Measurements from ENCODE around the gene CADPS.

CADPS gene

DNA sequence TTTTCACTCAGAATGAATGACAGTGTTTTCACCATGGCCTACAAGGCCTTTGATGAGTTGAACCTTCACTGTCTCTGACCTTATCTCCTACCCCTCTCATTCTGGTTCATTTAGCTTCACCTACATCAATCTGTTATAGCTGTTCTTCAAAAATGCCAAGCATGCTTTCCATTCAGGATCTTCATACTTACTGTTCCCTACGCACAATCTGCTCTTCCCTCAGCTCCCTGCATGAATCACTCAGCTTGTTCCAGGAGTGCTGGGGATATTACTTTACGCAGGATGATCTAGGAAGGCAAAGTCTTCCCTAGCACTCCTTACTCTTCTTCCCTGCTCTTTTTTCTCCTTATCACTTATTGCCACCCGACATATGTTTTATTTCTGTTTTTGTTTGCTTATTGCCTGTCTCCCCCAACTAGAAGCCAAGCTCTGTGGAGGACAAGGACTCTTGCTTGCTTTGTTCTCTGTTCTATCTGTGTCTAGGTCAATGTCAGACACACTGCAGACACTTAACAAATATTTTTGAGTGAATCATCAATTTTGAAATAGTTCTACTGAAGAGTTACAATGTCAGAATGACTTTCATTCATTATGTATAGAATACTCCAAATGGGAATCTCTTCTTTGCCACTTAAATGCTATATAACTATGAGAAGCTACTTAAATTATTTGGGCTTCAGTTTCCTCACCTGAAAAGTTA, 263.5 kb downstream of the CADPS start:
- H2AFZ ChIP-seq (ENCODE audit: low read depth, low read length), result no peak overlapping the region
- no peaks in the 10 kb centered on the region for H3K36me3 ChIP-seq (ENCODE audit: insufficient read depth, low read length)
- no peaks in the 10 kb centered on the region for H3K4me1 ChIP-seq (ENCODE audit: insufficient read depth, low read length)
- H3K27me3 ChIP-seq (ENCODE audit: insufficient read depth, low read length), result no peaks in the 10 kb centered on the region
- no peaks in the 10 kb centered on the region for H3K9me3 ChIP-seq (ENCODE audit: low read length)
- H3K4me3 ChIP-seq (ENCODE audit: low read length), result no peak overlapping the region

DNA sequence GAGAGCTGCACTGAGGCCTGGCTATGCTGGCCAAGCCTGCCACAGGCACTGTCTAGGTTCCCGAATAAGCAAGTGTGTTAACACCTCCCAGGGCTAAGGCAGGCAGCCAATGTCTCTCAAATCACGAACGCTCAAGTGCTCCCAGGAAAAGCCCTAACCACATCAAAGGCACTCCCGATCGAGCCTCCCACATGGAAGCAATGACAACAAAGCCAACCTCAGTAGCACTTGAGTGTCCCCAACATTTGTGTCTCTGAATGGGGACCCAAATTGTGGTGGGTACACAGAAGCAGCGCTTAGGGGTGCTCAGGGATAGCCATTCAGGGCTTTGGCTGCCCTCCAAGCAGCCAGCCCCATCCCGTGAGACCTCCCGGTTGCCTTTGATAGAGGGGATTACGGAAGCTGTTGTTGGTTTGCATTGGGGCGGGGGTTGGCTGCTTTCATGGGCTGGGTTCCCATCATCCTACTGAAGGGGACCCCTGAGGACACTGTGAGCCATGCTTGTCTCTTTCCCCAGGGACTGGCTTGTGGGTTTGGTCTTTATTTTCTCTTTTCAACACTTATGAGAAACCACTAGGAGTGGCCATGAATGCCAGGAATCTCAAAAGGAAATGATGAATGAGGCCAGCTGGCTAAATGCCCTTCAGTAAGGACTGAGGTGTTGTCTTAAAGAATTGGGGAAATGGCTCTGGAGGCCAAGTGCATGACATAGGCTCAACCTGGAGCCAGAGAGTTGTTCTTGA, 267.8 kb downstream of the CADPS start:
- H3K27me3 ChIP-seq (ENCODE audit: insufficient read depth, low read length), result no peaks in the 10 kb centered on the region
- H2AFZ ChIP-seq (ENCODE audit: low read depth, low read length), result no peak overlapping the region
- no peaks in the 10 kb centered on the region for H3K9me3 ChIP-seq (ENCODE audit: low read length)
- H3K4me3 ChIP-seq (ENCODE audit: low read length), result no peak overlapping the region
- H3K36me3 ChIP-seq (ENCODE audit: insufficient read depth, low read length), result no peaks in the 10 kb centered on the region
- H3K4me1 ChIP-seq (ENCODE audit: insufficient read depth, low read length), result no peaks in the 10 kb centered on the region

DNA sequence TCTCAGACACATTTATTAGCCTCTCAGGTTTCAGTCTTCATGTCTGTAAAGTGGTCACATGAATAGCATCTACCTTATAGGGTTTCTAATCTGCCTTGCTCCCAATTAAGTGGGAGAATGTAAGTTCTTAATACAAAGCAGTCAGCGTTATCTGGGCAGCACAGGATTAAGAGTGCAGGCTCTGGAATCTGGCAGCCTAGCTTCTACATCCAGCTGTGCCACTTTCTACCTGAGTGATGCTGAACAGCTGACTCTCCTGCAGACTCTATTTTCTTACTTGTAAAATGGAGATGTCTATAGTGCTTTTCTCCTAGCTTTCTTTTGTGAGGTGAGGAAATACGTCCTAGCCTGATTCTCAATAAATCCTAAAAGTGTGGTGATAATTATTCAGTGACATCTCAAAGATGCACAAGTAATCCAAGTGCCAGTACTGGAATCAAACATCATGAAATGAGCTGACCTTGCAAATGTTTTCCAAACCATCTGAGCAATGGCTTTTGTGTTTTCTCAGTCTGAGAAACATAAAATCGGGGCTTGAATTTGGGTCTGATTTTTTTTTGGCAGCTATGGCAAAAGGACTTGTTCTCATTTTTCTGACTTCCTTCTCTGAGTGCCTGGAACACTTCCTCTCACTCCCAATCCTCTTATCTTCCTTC, 269.7 kb downstream of the CADPS start:
- no peak overlapping the region for H3K4me3 ChIP-seq (ENCODE audit: low read length)
- H3K27me3 ChIP-seq (ENCODE audit: insufficient read depth, low read length), result no peaks in the 10 kb centered on the region
- no peaks in the 10 kb centered on the region for H3K9me3 ChIP-seq (ENCODE audit: low read length)
- H2AFZ ChIP-seq (ENCODE audit: low read depth, low read length), result no peak overlapping the region
- no peaks in the 10 kb centered on the region for H3K4me1 ChIP-seq (ENCODE audit: insufficient read depth, low read length)
- H3K36me3 ChIP-seq (ENCODE audit: insufficient read depth, low read length), result no peaks in the 10 kb centered on the region

DNA sequence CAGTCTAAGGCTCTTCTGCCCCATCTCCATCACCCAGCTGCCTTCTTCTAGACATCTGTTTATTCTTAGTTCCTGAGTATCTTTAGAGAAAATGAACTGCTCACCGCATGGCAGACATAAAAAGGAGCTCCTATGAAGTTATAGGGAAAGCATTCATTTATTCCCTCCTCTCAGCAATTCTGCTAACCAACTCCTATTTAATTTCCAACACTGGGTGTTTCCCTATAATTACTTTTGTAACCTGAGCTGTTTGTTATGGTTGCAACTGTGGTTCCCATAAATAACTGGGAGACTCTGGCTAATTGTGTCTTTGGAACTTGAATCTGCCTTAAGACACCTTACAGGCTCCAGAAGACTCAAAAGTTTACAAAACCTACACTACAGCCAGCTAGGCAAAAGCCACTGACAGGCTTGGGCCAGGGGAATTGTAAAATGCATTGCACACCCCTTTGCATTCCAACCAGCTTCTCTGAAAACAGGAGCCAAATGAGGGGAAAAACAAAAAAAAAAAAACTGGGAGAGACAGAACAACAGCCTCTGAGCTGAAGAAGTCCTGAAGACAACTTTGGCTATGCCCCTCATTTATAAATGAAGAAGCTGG, 270.4 kb downstream of the CADPS start:
- Histone ChIP-seq H3K9me3 (ENCODE audit: low read length) (no peaks in the 10 kb centered on the region), H3K4me3 (ENCODE audit: low read length) (no peak overlapping the region), H3K4me1 (ENCODE audit: insufficient read depth, low read length) (no peaks in the 10 kb centered on the region), H3K27me3 (ENCODE audit: insufficient read depth, low read length) (no peaks in the 10 kb centered on the region), H3K36me3 (ENCODE audit: insufficient read depth, low read length) (no peaks in the 10 kb centered on the region), H2AFZ (ENCODE audit: low read depth, low read length) (no peak overlapping the region)

DNA sequence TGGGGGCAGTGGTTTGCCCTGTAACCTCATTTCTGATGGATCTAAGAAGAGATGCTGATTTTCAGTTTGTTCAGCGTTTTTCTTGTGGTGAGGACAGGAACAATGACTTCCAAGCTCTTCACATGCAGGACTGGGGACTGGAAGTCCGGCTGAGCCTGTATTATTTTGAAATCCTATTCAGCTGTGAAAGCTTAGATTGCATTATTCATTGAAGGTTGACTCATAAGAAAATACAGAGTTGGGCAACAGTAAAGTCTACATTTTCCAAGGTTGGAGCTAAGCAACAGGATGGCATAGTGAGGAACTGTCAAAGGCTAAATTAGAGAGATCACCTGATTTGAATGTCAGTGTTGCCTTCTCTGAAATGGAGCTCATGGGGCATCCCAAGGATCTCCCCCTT, 270.9 kb downstream of the CADPS start:
- H3K4me1 ChIP-seq (ENCODE audit: insufficient read depth, low read length), result no peaks in the 10 kb centered on the region
- H2AFZ ChIP-seq (ENCODE audit: low read depth, low read length), result no peak overlapping the region
- H3K27me3 ChIP-seq (ENCODE audit: insufficient read depth, low read length), result no peaks in the 10 kb centered on the region
- no peaks in the 10 kb centered on the region for H3K9me3 ChIP-seq (ENCODE audit: low read length)
- no peak overlapping the region for H3K4me3 ChIP-seq (ENCODE audit: low read length)
- H3K36me3 ChIP-seq (ENCODE audit: insufficient read depth, low read length), result no peaks in the 10 kb centered on the region

DNA sequence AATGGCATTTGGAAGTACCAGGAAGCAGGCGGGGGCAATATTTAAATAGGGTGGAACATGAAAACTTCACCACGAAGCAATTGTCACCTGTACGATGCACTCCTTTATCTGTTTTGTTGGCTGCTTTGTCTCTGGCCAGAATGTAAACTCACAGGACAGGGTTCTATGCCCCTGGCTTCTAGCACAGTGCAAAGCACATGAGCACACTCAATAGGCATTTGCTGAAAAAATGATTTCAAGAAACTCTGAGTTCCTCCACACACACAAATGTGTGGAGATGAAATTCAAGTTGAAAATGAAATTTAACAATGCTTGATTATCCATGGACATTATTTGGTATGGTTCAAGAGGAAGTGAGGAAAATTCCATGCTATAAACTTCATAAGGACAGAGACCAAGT, 272.2 kb downstream of the CADPS start:
- H2AFZ ChIP-seq (ENCODE audit: low read depth, low read length), result no peak overlapping the region
- H3K4me1 ChIP-seq (ENCODE audit: insufficient read depth, low read length), result no peaks in the 10 kb centered on the region
- no peak overlapping the region for H3K4me3 ChIP-seq (ENCODE audit: low read length)
- no peaks in the 10 kb centered on the region for H3K9me3 ChIP-seq (ENCODE audit: low read length)
- H3K36me3 ChIP-seq (ENCODE audit: insufficient read depth, low read length), result no peaks in the 10 kb centered on the region
- no peaks in the 10 kb centered on the region for H3K27me3 ChIP-seq (ENCODE audit: insufficient read depth, low read length)

DNA sequence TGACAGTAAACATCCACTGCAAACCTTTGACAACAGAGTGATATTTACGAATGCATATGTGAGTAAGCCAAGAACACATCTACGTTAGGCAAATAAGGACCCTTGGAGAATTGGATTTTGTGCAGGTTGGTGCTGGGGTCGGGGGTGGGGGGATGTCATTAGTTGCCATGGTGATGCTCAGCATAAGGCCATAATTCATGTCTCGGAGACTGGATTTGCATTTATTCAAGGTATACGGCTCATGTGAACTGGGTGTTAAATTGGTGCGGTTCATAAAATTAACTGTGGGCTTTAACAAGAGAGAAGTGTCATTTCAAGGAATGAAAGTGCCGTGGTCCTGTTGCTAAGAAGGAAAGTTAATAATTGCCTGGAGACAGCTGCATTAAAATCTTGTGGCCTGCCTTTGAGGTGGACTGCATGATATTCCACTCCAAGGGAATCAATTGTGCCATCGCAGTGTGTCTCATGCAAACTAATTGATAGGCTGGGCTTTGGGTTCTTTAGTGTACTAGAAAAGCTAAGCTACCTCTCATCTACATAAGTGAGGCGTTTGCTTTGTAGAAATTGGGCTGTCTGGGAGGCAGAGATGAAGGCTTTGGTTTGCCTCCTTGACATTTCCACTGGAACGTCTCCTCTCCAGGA, 273.0 kb downstream of the CADPS start:
- H3K4me1 ChIP-seq (ENCODE audit: insufficient read depth, low read length), result no peaks in the 10 kb centered on the region
- H3K4me3 ChIP-seq (ENCODE audit: low read length), result no peak overlapping the region
- no peaks in the 10 kb centered on the region for H3K9me3 ChIP-seq (ENCODE audit: low read length)
- no peaks in the 10 kb centered on the region for H3K36me3 ChIP-seq (ENCODE audit: insufficient read depth, low read length)
- no peaks in the 10 kb centered on the region for H3K27me3 ChIP-seq (ENCODE audit: insufficient read depth, low read length)
- no peak overlapping the region for H2AFZ ChIP-seq (ENCODE audit: low read depth, low read length)

DNA sequence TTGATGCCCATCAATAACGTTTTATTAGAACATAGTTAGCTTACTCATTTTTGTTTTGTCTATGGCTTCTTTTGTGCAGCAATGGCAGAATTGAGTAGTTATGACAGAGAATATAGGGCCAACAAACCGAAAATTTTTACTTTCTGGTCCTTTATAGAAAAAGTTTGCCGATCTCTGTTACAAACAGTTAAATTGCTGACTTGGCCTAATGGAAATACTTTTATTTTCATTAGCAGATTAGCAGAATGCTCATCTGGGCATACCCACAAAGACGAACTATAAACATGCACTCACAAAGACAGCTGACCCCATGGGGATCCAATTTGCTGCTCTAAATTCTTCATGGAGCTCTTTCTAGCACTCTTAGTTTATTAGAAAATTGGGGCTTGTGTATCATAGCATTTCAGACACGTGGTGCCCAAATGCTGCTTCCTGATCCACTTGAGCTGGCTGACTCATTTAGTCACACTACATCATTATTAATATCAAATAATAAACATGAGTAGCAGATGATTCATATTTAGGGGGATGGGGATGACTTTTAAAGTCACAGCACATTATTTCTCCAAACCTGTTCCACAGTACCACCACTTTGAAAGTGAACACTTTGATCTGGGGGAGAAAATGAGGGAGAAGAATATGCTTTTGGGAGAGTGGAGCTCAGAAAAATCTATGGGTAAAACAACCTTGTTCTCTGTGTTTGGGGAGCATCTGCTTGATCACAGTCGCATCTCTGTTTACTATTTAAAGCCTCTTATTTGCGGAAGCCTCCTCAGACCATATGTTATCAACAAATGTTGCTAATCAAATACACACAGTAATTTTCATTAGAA, 273.8 kb downstream of the CADPS start:
- H3K4me3 ChIP-seq (ENCODE audit: low read length), result no peak overlapping the region
- H3K4me1 ChIP-seq (ENCODE audit: insufficient read depth, low read length), result no peaks in the 10 kb centered on the region
- H3K27me3 ChIP-seq (ENCODE audit: insufficient read depth, low read length), result no peaks in the 10 kb centered on the region
- no peaks in the 10 kb centered on the region for H3K9me3 ChIP-seq (ENCODE audit: low read length)
- H2AFZ ChIP-seq (ENCODE audit: low read depth, low read length), result no peak overlapping the region
- H3K36me3 ChIP-seq (ENCODE audit: insufficient read depth, low read length), result no peaks in the 10 kb centered on the region

DNA sequence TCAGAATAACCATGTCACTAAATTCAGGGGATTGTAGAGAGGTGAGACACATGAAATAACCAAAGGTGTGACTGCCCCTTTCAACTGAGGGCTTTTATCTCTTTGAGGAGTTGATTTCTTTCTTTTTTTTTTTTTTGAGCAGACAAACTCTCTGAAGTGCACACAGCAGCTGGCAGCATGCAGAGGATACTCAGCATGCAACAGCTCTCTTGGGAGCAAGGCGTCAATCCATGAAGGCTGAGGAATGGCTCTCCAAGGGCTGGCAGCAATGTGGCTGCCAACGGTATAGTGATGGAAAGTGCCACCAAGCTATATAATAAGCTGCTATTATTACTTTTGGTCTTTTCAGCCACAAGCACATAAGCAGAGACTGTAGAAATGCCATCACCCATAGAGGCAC, 275.2 kb downstream of the CADPS start:
- no peaks in the 10 kb centered on the region for H3K36me3 ChIP-seq (ENCODE audit: insufficient read depth, low read length)

DNA sequence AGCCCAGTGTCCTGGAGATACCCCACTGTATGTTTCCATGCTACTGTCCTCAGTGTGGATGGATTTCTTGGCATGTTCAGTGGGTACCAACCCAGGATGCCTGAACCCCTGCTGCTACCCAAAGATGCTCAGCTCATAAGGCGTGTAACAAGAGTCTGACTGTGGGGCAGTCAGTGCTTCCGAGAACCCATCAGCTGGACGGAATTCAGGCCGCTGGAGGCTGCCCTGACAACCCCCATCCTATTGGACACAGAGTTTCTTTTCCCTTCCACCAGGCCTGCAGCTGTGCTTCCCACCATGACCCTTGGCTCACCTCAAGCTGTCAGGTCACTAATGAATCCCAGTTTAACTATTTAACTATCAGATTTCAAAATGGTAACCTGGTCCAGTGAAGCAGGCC, 277.7 kb downstream of the CADPS start:
- Histone ChIP-seq H3K4me1 (ENCODE audit: insufficient read depth, low read length) (no peaks in the 10 kb centered on the region), H3K36me3 (ENCODE audit: insufficient read depth, low read length) (no peaks in the 10 kb centered on the region), H3K27me3 (ENCODE audit: insufficient read depth, low read length) (no peaks in the 10 kb centered on the region), H3K4me3 (ENCODE audit: low read length) (no peak overlapping the region), H3K9me3 (ENCODE audit: low read length) (no peaks in the 10 kb centered on the region), H2AFZ (ENCODE audit: low read depth, low read length) (no peak overlapping the region)

More for the DNA sequence above, 275.2 kb downstream of the CADPS start:
- no peaks in the 10 kb centered on the region for H3K4me1 ChIP-seq (ENCODE audit: insufficient read depth, low read length)
- no peak overlapping the region for H2AFZ ChIP-seq (ENCODE audit: low read depth, low read length)
- no peaks in the 10 kb centered on the region for H3K9me3 ChIP-seq (ENCODE audit: low read length)
- no peaks in the 10 kb centered on the region for H3K27me3 ChIP-seq (ENCODE audit: insufficient read depth, low read length)
- H3K4me3 ChIP-seq (ENCODE audit: low read length), result no peak overlapping the region

DNA sequence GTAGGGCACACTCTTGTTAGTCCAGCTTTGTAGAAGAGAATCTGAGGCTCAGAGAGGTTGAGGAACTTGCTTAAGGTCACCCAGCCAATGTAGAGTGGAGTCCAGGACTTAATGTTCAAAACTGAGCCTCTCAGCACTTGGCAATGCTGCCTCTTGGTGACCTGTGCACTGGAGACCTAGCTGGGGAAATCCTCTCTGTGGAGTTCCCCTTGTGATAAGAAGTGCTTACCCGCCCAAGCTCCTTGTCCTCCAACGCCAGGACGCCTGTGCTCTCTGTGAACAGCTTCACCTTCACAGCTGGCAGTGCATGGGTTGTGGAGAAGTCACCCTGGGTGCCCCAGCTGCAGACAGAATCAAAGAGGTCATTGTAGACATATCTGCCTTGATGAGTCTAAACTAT, 282.8 kb downstream of the CADPS start:
- Histone ChIP-seq H3K4me3 (ENCODE audit: low read length) (no peak overlapping the region), H3K36me3 (ENCODE audit: insufficient read depth, low read length) (no peaks in the 10 kb centered on the region), H3K9me3 (ENCODE audit: low read length) (no peaks in the 10 kb centered on the region), H2AFZ (ENCODE audit: low read depth, low read length) (no peak overlapping the region), H3K27me3 (ENCODE audit: insufficient read depth, low read length) (no peaks in the 10 kb centered on the region), H3K4me1 (ENCODE audit: insufficient read depth, low read length) (no peaks in the 10 kb centered on the region)

DNA sequence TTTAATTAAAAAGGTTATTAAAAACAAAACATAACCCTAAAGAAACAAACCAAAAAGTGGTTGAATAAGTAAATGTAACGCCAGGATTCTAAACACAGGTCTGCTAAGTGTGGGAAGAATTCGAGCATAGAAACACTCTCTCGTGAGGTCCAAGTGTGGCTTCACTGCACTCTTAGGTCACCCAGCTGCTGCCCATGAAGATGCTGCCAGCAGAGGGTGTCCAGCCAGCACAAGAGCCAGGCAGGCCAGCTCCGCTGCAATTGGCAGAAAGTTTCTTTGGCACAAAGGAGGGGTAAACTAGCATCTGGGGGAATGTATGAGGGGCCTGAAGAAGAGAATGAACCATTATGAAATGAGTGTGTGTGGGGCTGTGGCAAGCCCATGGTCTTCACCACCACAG, 286.1 kb downstream of the CADPS start:
- Histone ChIP-seq H3K36me3 (ENCODE audit: insufficient read depth, low read length) (no peaks in the 10 kb centered on the region), H3K4me3 (ENCODE audit: low read length) (no peak overlapping the region), H3K27me3 (ENCODE audit: insufficient read depth, low read length) (no peaks in the 10 kb centered on the region), H3K4me1 (ENCODE audit: insufficient read depth, low read length) (no peaks in the 10 kb centered on the region), H3K9me3 (ENCODE audit: low read length) (no peaks in the 10 kb centered on the region), H2AFZ (ENCODE audit: low read depth, low read length) (no peak overlapping the region)

Data from neuron (in vitro differentiated cells).